Effector memory CD4-positive, alpha-beta T cell (primary cell): ENCODE results near the gene NR1H4.
"Not testable (repeated sequence)": the region's sequence is repeated elsewhere in the genome, so short reads cannot be mapped to it uniquely, and the experiment has no call there.

Experiments
- DNase-seq, 3 donors: peaks; one replicate each; pipeline ENCODE4 v3.0.0-alpha.2; 2020
- H3K27ac ChIP-seq: 2 replicates; pipeline ENCODE4 v1.7.0; 2013; ENCODE audit warnings: mild to moderate bottlenecking, low read length, moderate library complexity; ENCODE audit not compliant: insufficient read depth, poor library complexity, severe bottlenecking
- H3K27me3 ChIP-seq: replicated peaks from 2 replicates; pipeline ENCODE4 v1.7.0; 2013; ENCODE audit warnings: mild to moderate bottlenecking, low read length; ENCODE audit not compliant: insufficient read depth, control insufficient read depth, poor library complexity, severe bottlenecking
- H3K36me3 ChIP-seq: 2 replicates; pipeline ENCODE4 v1.7.0; 2013; ENCODE audit warnings: mild to moderate bottlenecking, low read length, moderate library complexity; ENCODE audit not compliant: control insufficient read depth, insufficient read depth
- H3K4me1 ChIP-seq: 2 replicates; pipeline ENCODE4 v1.7.0; 2013; ENCODE audit warnings: low read length, mild to moderate bottlenecking; ENCODE audit not compliant: control insufficient read depth, insufficient read depth, poor library complexity, severe bottlenecking
- H3K4me3 ChIP-seq: 2 replicates; pipeline ENCODE4 v1.7.0; 2013; ENCODE audit warnings: low read length, low read depth, mild to moderate bottlenecking; ENCODE audit not compliant: insufficient read depth, poor library complexity, severe bottlenecking
- H3K9me3 ChIP-seq: 2 replicates; pipeline ENCODE4 v1.7.0; 2013; ENCODE audit warnings: mild to moderate bottlenecking, low read length, moderate library complexity; ENCODE audit not compliant: control insufficient read depth
- total RNA-seq, 3 donors: gene quantifications; one replicate each; lab custom pipeline; 2026; lab: John Stamatoyannopoulos, UW

The NR1H4 gene
- total RNA-seq: 0 reads per million in 3 donors

- H3K4me3 ChIP-seq: no peak within 1 kb of the TSS
- H3K9me3 ChIP-seq: no peaks in the 10 kb centered on the region
- no peak within 1 kb of the TSS for H3K27ac ChIP-seq
- H3K36me3 ChIP-seq: no peaks in the 10 kb centered on the region
- H3K27me3 ChIP-seq: no peaks in the 10 kb centered on the region
- H3K4me1 ChIP-seq: no peaks in the 10 kb centered on the region
- DNase-seq: no peak
Observed at GRCh38 chr12:100473716-100474150, at the start of gene NR1H4. Gene NR1H4 (plus strand): TSS chr12:100473866. CDS start chr12:100493324, 19,458 bp downstream.

GRCh38 chr12:100426145-100426544, 47.5 kb upstream of the NR1H4 start:
- H3K4me1 ChIP-seq: no peaks in the 10 kb centered on the region
- H3K4me3 ChIP-seq: no peak overlapping the region
- no peak overlapping the region for H3K27ac ChIP-seq
- no peaks in the 10 kb centered on the region for H3K36me3 ChIP-seq
- DNase-seq: no peak
- no peaks in the 10 kb centered on the region for H3K27me3 ChIP-seq
- no peaks in the 10 kb centered on the region for H3K9me3 ChIP-seq

GRCh38 chr12:100427078-100427477, 46.6 kb upstream of the NR1H4 start:
- Histone ChIP-seq H3K27me3 (no peaks in the 10 kb centered on the region), H3K27ac (no peak overlapping the region), H3K4me1 (no peaks in the 10 kb centered on the region), H3K9me3 (no peaks in the 10 kb centered on the region), H3K4me3 (no peak overlapping the region), H3K36me3 (no peaks in the 10 kb centered on the region)
- no peak for DNase-seq

GRCh38 chr12:100430251-100430650, 43.4 kb upstream of the NR1H4 start:
- not testable (repeated sequence) for DNase-seq, H3K27ac ChIP-seq, H3K27me3 ChIP-seq, H3K9me3 ChIP-seq, H3K36me3 ChIP-seq, H3K4me1 ChIP-seq, H3K4me3 ChIP-seq

GRCh38 chr12:100433701-100434100, 40.0 kb upstream of the NR1H4 start:
- no peaks in the 10 kb centered on the region for H3K27me3 ChIP-seq
- H3K36me3 ChIP-seq: no peaks in the 10 kb centered on the region
- no peaks in the 10 kb centered on the region for H3K4me1 ChIP-seq
- DNase-seq: no peak
- no peaks in the 10 kb centered on the region for H3K9me3 ChIP-seq
- H3K27ac ChIP-seq: no peak overlapping the region
- H3K4me3 ChIP-seq: no peak overlapping the region

DNA sequence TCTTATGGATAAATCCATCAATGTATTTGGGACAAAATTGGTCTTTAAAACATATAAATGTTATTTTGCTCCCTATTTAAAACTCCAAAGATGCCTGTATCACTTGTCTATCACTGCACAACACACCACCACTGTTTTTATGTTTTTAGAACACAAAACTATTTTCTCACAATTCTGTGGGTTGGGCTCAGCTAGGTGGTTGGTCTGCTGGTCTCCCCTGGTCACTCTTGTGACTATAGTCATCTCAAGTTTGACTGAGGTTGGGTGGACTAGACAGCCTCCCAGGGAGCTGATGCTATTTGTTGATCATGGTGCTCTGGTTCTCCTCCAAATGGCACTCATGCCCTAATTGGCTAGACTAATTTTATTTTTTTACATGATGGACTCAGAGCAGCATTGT, 39.5 kb upstream of the NR1H4 start:
- Histone ChIP-seq H3K4me3 (no peak overlapping the region), H3K27me3 (no peaks in the 10 kb centered on the region), H3K36me3 (no peaks in the 10 kb centered on the region), H3K9me3 (no peaks in the 10 kb centered on the region), H3K4me1 (no peaks in the 10 kb centered on the region), H3K27ac (no peak overlapping the region)
- no peak for DNase-seq

DNA sequence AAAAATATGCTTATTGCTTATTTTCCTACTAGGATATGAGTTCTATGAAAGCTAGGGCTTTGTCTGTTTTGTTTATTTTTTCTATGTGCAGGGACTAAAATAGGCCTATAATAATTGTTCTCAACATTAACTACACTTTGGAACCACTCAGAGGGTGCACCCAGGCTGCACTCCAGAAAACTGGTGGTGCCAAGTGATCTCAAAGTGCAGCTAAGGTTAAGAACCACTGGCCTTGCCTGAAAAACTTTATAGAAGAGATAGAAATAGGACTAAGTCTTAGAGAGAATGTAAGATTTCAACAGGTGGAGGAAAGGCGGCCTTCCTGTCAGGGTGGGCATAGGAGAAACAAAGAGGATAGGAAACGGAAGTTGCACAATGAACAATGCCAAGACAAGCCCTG, 37.7 kb upstream of the NR1H4 start:
- no peaks in the 10 kb centered on the region for H3K4me1 ChIP-seq
- H3K36me3 ChIP-seq: no peaks in the 10 kb centered on the region
- DNase-seq: no peak
- no peak overlapping the region for H3K4me3 ChIP-seq
- no peak overlapping the region for H3K27ac ChIP-seq
- no peaks in the 10 kb centered on the region for H3K27me3 ChIP-seq
- no peaks in the 10 kb centered on the region for H3K9me3 ChIP-seq

DNA sequence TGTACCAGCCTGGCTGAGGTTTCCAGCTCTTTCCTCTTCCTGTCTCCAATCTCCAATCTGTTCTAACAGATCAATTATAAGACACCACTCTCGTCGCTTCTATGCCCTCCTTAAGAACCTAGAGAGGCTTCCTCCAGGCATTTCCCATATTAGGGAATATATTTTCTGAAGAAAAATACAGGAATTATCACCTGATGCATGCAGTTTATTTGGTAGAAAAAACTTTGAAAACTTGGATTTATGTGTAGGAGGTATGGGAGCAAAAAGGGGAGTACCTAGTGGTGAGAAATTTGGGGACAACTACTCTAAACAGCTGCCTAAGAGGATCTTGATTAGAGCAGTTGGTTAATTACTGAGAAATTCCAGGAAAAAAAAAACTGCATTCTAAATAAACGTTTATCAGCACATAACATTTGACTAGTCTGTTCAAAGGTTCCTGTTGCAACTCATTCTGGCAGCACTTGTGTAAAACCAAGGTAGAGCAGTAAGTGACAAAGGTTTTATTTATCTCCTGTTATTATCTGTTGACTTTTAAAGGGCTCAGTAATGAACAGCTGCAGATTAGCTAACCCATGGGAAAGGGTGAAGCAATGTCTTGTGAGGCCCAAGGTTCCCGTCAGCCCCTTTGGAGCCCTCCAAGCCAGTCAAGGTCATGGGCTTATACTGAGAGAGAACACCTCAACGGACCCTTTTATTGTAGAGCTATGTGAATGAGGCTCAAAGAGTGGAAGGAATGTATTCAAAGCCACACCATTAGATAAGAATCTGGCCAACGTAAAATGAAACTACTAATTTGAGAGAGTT, 36.4 kb upstream of the NR1H4 start:
- H3K36me3 ChIP-seq: no peaks in the 10 kb centered on the region
- H3K4me3 ChIP-seq: no peak overlapping the region
- no peak for DNase-seq
- H3K9me3 ChIP-seq: no peaks in the 10 kb centered on the region
- H3K4me1 ChIP-seq: no peaks in the 10 kb centered on the region
- H3K27me3 ChIP-seq: no peaks in the 10 kb centered on the region
- H3K27ac ChIP-seq: no peak overlapping the region

DNA sequence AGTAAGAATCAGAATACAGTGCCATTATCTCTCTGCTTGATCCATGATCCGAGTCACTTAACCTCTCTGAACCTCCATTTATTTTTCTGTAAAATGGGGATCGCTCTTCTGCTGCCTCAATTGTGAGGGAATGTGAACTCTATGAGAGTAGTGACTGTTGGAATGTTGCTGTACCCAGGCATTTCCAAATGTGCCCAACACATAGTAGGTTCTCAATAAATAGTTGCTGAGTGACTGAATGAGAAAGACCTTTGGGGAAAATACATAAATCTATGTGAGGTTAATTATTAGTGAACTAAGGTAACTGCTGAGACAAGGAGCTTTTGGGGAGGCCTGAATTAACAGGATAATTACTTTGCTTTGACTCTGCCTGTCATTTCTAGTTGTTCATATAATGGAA, 33.9 kb upstream of the NR1H4 start:
- Histone ChIP-seq H3K27me3 (no peaks in the 10 kb centered on the region), H3K27ac (no peak overlapping the region), H3K4me3 (no peak overlapping the region), H3K4me1 (no peaks in the 10 kb centered on the region), H3K9me3 (no peaks in the 10 kb centered on the region), H3K36me3 (no peaks in the 10 kb centered on the region)
- no peak for DNase-seq

GRCh38 chr12:100442403-100442802, 31.3 kb upstream of the NR1H4 start:
- Histone ChIP-seq H3K9me3 (no peaks in the 10 kb centered on the region), H3K27ac (no peak overlapping the region), H3K36me3 (no peaks in the 10 kb centered on the region), H3K4me3 (no peak overlapping the region), H3K27me3 (no peaks in the 10 kb centered on the region), H3K4me1 (no peaks in the 10 kb centered on the region)
- no peak for DNase-seq
